PC-3 (cell line): ENCODE measurements around the gene ID2. TPM values are rescaled to one million over a fixed set of nuclear protein-coding genes. Genes with fewer than 3 reads are reported as not detected.
"Not testable (repeated sequence)": the region's sequence is repeated elsewhere in the genome, so short reads cannot be mapped to it uniquely, and the experiment has no call there.

Experiments
- ATAC-seq: fragments of 200-7000 bp; cut with Tn5 transposase; 2 replicates; pipeline ENCODE4 v1.9.1; 2020; ENCODE audit warnings: mild to moderate bottlenecking, moderate library complexity
- BruUV-seq: library from RNA; stranded (reverse); fragments of 400-500 nt; replicated peaks from 2 replicates; lab custom pipeline; 2021; lab: Mats Ljungman, UMichigan
- CTCF ChIA-PET: fragments of 300-600 bp; sonication (Branson Sonifier 250); formaldehyde crosslinking; loops from one replicate; lab custom pipeline; 2022; ENCODE audit warnings: antibody characterized with exemption; lab: Charles Lee
- POLR2A ChIA-PET: fragments of 300-600 bp; sonication (Branson Sonifier 250); formaldehyde crosslinking; loops from one replicate; lab custom pipeline; 2022; ENCODE audit warnings: antibody characterized with exemption; ENCODE audit not compliant: unreplicated experiment; lab: Charles Lee
- DNase-seq: peaks from one replicate; pipeline ENCODE4 v3.0.0-alpha.2; 2015
- H2AFZ ChIP-seq: fragments of 300-600 bp; sonication (generic); 2 replicates; pipeline ENCODE4 v1.6.0; 2016; ENCODE audit warnings: antibody characterized with exemption, low read length
- H3F3A ChIP-seq: fragments of 300-600 bp; sonication (generic); one replicate; pipeline ENCODE4 v1.6.0; 2017; ENCODE audit warnings: antibody characterized with exemption, low read length, control low read depth, mild to moderate bottlenecking; ENCODE audit not compliant: unreplicated experiment
- H3K27ac ChIP-seq: fragments of 300-600 bp; sonication (generic); 2 replicates; pipeline ENCODE4 v1.5.1; 2016; ENCODE audit warnings: mild to moderate bottlenecking, low read length
- H3K27me3 ChIP-seq: fragments of 300-600 bp; sonication (generic); 2 replicates; pipeline ENCODE4 v1.6.1; 2016; ENCODE audit warnings: low read length, mixed read lengths
- H3K36me3 ChIP-seq: fragments of 300-600 bp; sonication (generic); 2 replicates; pipeline ENCODE4 v1.6.1; 2016; ENCODE audit warnings: low read depth, mixed run types, low read length, mixed read lengths
- H3K4me1 ChIP-seq: fragments of 300-600 bp; sonication (generic); 2 replicates; pipeline ENCODE4 v1.5.1; 2016; ENCODE audit warnings: low read length; ENCODE audit not compliant: insufficient read depth
- H3K4me2 ChIP-seq: fragments of 300-600 bp; sonication (generic); 2 replicates; pipeline ENCODE4 v1.6.0; 2016; ENCODE audit warnings: low read length
- H3K4me3 ChIP-seq: fragments of 300-600 bp; sonication (generic); 2 replicates; pipeline ENCODE4 v1.5.1; 2016; ENCODE audit warnings: mild to moderate bottlenecking, low read length, mixed read lengths
- H3K79me2 ChIP-seq: fragments of 300-600 bp; sonication (generic); 2 replicates; pipeline ENCODE4 v1.6.1; 2017; ENCODE audit warnings: low read length, mixed read lengths
- H3K9ac ChIP-seq: fragments of 300-600 bp; sonication (generic); 2 replicates; pipeline ENCODE4 v1.6.0; 2016; ENCODE audit warnings: mild to moderate bottlenecking, low read length
- H3K9me2 ChIP-seq: fragments of 300-600 bp; sonication (generic); replicated peaks from 2 replicates; pipeline ENCODE4 v1.6.1; 2016; ENCODE audit warnings: mixed run types, low read length, mixed read lengths
- H3K9me3 ChIP-seq: fragments of 300-600 bp; sonication (generic); 2 replicates; pipeline ENCODE4 v1.6.1; 2016; ENCODE audit warnings: low read length, mixed read lengths
- H4K20me1 ChIP-seq: fragments of 300-600 bp; sonication (generic); 2 replicates; pipeline ENCODE4 v1.6.1; 2016; ENCODE audit warnings: low read length, mixed read lengths
- EZH2 ChIP-seq: fragments of 300-600 bp; sonication (generic); IDR thresholded peaks from one replicate; pipeline ENCODE4 v1.6.1; 2017; ENCODE audit warnings: antibody characterized with exemption, mild to moderate bottlenecking, low read length; ENCODE audit not compliant: unreplicated experiment
- EZH2phosphoT487 ChIP-seq: fragments of 300-600 bp; sonication (generic); IDR thresholded peaks from 2 replicates; pipeline ENCODE4 v1.6.1; 2018; ENCODE audit warnings: mild to moderate bottlenecking, antibody characterized with exemption, low read length, borderline replicate concordance
- intact Hi-C: fragments of 100-400 bp; cut with micrococcal nuclease; formaldehyde crosslinking; loops from 2 replicates; pipeline ENCODE4 v1.9.0; 2023
- total RNA-seq: library from RNA; depleted of rRNA; stranded (reverse); fragments of >200 nt; gene quantifications from 2 replicates; pipeline ENCODE4 v1.2.3, GENCODE V29; 2014
- TF ChIP-seq, protein P1 (sequence below): fragments of 300-600 bp; sonication (generic); conservative IDR thresholded peaks from 2 replicates; pipeline ENCODE4 v1.5.1; 2017; ENCODE audit warnings: antibody characterized with exemption, low read depth, mild to moderate bottlenecking, low read length

Gene ID2
- total RNA-seq, 1 experiment from 2014 or later, result 92.1 TPM

GRCh38 chr2:8728305-8729015, 46.6 kb downstream of the ID2 start:
- no peaks in the 10 kb centered on the region for H4K20me1 ChIP-seq
- intact Hi-C loops, result loop anchor here (2.0 kb wide), 1 partner anchor 34 kb away; no protein-coding TSS in a partner anchor
- H3K9me3 ChIP-seq, result no peaks in the 10 kb centered on the region
- no peak overlapping the region for H2AFZ ChIP-seq
- no peaks in the 10 kb centered on the region for H3F3A ChIP-seq
- no TSS peak for BruUV-seq
- H3K27ac ChIP-seq, result peak overlapping the region; percentile 17
- no peak overlapping the region for H3K4me2 ChIP-seq
- DNase-seq (peak; percentile 55), ATAC-seq (peak; percentile 59)
- no peaks in the 10 kb centered on the region for H3K27me3 ChIP-seq
- TF ChIP-seq, protein P1, sequence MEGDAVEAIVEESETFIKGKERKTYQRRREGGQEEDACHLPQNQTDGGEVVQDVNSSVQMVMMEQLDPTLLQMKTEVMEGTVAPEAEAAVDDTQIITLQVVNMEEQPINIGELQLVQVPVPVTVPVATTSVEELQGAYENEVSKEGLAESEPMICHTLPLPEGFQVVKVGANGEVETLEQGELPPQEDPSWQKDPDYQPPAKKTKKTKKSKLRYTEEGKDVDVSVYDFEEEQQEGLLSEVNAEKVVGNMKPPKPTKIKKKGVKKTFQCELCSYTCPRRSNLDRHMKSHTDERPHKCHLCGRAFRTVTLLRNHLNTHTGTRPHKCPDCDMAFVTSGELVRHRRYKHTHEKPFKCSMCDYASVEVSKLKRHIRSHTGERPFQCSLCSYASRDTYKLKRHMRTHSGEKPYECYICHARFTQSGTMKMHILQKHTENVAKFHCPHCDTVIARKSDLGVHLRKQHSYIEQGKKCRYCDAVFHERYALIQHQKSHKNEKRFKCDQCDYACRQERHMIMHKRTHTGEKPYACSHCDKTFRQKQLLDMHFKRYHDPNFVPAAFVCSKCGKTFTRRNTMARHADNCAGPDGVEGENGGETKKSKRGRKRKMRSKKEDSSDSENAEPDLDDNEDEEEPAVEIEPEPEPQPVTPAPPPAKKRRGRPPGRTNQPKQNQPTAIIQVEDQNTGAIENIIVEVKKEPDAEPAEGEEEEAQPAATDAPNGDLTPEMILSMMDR, result no peak
- no peak for TF ChIP-seq EZH2
- TF ChIP-seq EZH2phosphoT487, result no peak
- ChIA-PET CTCF (no interaction called here), POLR2A (no interaction called here)
- H3K79me2 ChIP-seq, result no peaks in the 10 kb centered on the region
- peaks cover 18% of the 10 kb centered on the region for H3K36me3 ChIP-seq
- no peaks in the 10 kb centered on the region for H3K9me2 ChIP-seq
- no peak overlapping the region for H3K4me3 ChIP-seq
- H3K4me1 ChIP-seq, result peaks cover 26% of the 10 kb centered on the region
- no peak overlapping the region for H3K9ac ChIP-seq

- Histone ChIP-seq H3K27ac (peak overlapping the region; percentile 58), H3K4me1 (peaks cover 26% of the 10 kb centered on the region), H3K36me3 (peaks cover 22% of the 10 kb centered on the region)
- H3K79me2 ChIP-seq, H3F3A ChIP-seq, H2AFZ ChIP-seq, BruUV-seq, H3K9ac ChIP-seq, H3K4me3 ChIP-seq, H3K4me2 ChIP-seq, ATAC-seq, H3K9me3 ChIP-seq, H3K9me2 ChIP-seq, POLR2A ChIA-PET, CTCF ChIA-PET, H3K27me3 ChIP-seq, DNase-seq, H4K20me1 ChIP-seq: not testable (repeated sequence)
- intact Hi-C loops, result loop anchor here (2.0 kb wide), 1 partner anchor 34 kb away; no protein-coding TSS in a partner anchor
These were observed 47.2 kb downstream of the ID2 start for GRCh38 chr2:8729101-8729500.

DNA sequence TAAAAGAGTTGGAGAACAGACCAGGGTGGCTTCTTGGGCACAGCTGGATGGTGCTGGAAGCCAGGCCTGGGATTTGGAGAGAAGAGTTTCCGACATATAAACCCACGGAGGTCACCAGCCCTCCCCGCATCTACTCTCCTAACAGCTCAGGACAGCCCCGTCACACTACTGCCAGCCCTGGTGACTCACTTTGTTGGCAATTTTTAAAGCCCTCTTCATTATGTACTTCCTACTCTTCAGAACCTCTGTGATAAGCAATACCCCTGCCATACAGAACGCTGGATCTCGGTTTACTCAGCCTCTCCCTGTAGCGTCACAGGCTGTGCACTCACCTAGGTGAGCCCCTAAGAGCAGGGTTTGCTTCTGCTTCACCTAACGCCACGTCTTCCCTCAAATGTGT, 48.1 kb downstream of the ID2 start:
- CTCF ChIA-PET, result no interaction called here
- Histone ChIP-seq H3K4me3 (no peak overlapping the region), H3K79me2 (no peaks in the 10 kb centered on the region), H4K20me1 (no peaks in the 10 kb centered on the region), H3K4me1 (peaks cover 26% of the 10 kb centered on the region), H3K4me2 (peak overlapping the region; percentile 34), H3K9me2 (no peaks in the 10 kb centered on the region), H3K9me3 (no peaks in the 10 kb centered on the region), H3K27me3 (no peaks in the 10 kb centered on the region), H2AFZ (no peak overlapping the region), H3K27ac (peak overlapping the region; percentile 58), H3F3A (no peaks in the 10 kb centered on the region), H3K9ac (no peak overlapping the region), H3K36me3 (peaks cover 22% of the 10 kb centered on the region)
- intact Hi-C loops, result loop anchor here (2.0 kb wide), 1 partner anchor 35 kb away; no protein-coding TSS in a partner anchor
- TF ChIP-seq EZH2 (no peak), EZH2phosphoT487 (no peak)
- TF ChIP-seq, protein P1, result no peak
- no TSS peak for BruUV-seq
- DNase-seq (peak; percentile 77), ATAC-seq (peak; percentile 95)
- POLR2A ChIA-PET, result interaction anchor here (0.7 kb wide), 1 partner anchor 49 kb away, joined by 6 read pairs; no protein-coding TSS in a partner anchor
